Frontal cortex (tissue), 4 donors: ENCODE measurements around the gene MESD. TPM values are rescaled to one million over a fixed set of nuclear protein-coding genes. Genes with fewer than 3 reads are reported as not detected.
A peak's percentile ranks its signal among the peaks of the same experiment; 100 is the strongest.

Source experiments
- DNase-seq, 2 donors: peaks; one replicate each; pipeline ENCODE4 v3.0.0; 2012; ENCODE audit warnings: low spot score in 2 of 2
- FAIRE-seq: peaks from 2 replicates; lab custom pipeline; 2012; peaks lifted over from hg19 to GRCh38; lab: Jason Lieb, UNC
- total RNA-seq: library from RNA; depleted of rRNA; stranded (reverse); fragments of >200 nt; gene quantifications from one replicate; pipeline ENCODE4 v1.2.3, GENCODE V29; 2014
- donor health status: control.
- donor health status: control.
- donor health status: control.

The MESD gene
- 12.2 TPM for total RNA-seq

- DNase-seq, result peak; percentile 91 to 96
- FAIRE-seq, result no peak
These were observed at the start of gene MESD for GRCh38 chr15:80989518-80990478. Gene MESD (minus strand): TSS chr15:80989819. CDS start chr15:80989791, 28 bp downstream.

- no peak for FAIRE-seq
These were observed 49.5 kb upstream of the MESD start for GRCh38 chr15:81038975-81039607.

GRCh38 chr15:81037952-81038743, 48.5 kb upstream of the MESD start:
- DNase-seq (no peak), FAIRE-seq (no peak)

More at GRCh38 chr15:81038975-81039607, 49.5 kb upstream of the MESD start:
- DNase-seq, result no peak

- DNase-seq, result no peak
- no peak for FAIRE-seq
These were observed 43.9 kb upstream of the MESD start for GRCh38 chr15:81033508-81033907.

- FAIRE-seq, result no peak
- DNase-seq, result no peak
These were observed 43.2 kb upstream of the MESD start for GRCh38 chr15:81032818-81033217.

GRCh38 chr15:81032355-81032754, 42.7 kb upstream of the MESD start:
- DNase-seq (no peak), FAIRE-seq (no peak)

- DNase-seq (no peak), FAIRE-seq (no peak)
These were observed 41.6 kb upstream of the MESD start for GRCh38 chr15:81031203-81031602.

GRCh38 chr15:81030301-81030750, 40.7 kb upstream of the MESD start:
- DNase-seq (no peak), FAIRE-seq (no peak)

GRCh38 chr15:81029414-81030300, 40.0 kb upstream of the MESD start:
- no peak for DNase-seq
- FAIRE-seq, result no peak

- DNase-seq (no peak), FAIRE-seq (no peak)
These were observed 37.4 kb upstream of the MESD start for GRCh38 chr15:81026836-81027599.

- no peak for FAIRE-seq
- no peak for DNase-seq
These were observed 36.2 kb upstream of the MESD start for GRCh38 chr15:81025721-81026370.

- FAIRE-seq (no peak), DNase-seq (no peak)
These were observed 35.3 kb upstream of the MESD start for GRCh38 chr15:81024936-81025335.

- FAIRE-seq, result no peak
- DNase-seq, result no peak
These were observed 34.8 kb upstream of the MESD start for GRCh38 chr15:81024265-81024872.

- FAIRE-seq (no peak), DNase-seq (peak in 1 of 2 donors; percentile 30)
These were observed 34.1 kb upstream of the MESD start for GRCh38 chr15:81023483-81024264.

- DNase-seq (no peak), FAIRE-seq (no peak)
These were observed 31.7 kb upstream of the MESD start for GRCh38 chr15:81021321-81021720.

- FAIRE-seq (no peak), DNase-seq (no peak)
These were observed 28.6 kb upstream of the MESD start for GRCh38 chr15:81018197-81018596.
